Measurements from ENCODE around the gene SH3PXD2A.

Gene SH3PXD2A

GRCh38 chr10:103659674-103660363 lies 195.6 kb downstream of the SH3PXD2A start:
- DNase-seq = peak; percentile 75

- no peak for DNase-seq
Observed at GRCh38 chr10:103658049-103658577, 197.3 kb downstream of the SH3PXD2A start.

- DNase-seq = no peak
Observed at GRCh38 chr10:103657061-103657591, 198.2 kb downstream of the SH3PXD2A start.

GRCh38 chr10:103654925-103655324 lies 200.5 kb downstream of the SH3PXD2A start:
- DNase-seq = no peak

GRCh38 chr10:103653581-103654037 lies 201.8 kb downstream of the SH3PXD2A start:
- no peak for DNase-seq

- DNase-seq = no peak
Observed at GRCh38 chr10:103652599-103653281, 202.6 kb downstream of the SH3PXD2A start.

- DNase-seq = no peak
Observed at GRCh38 chr10:103651783-103652476, 203.4 kb downstream of the SH3PXD2A start.

GRCh38 chr10:103651333-103651732 lies 204.0 kb downstream of the SH3PXD2A start:
- DNase-seq = no peak

GRCh38 chr10:103649654-103650423 lies 205.5 kb downstream of the SH3PXD2A start:
- DNase-seq = no peak

GRCh38 chr10:103648636-103649532 lies 206.5 kb downstream of the SH3PXD2A start:
- DNase-seq = no peak

GRCh38 chr10:103648251-103648635 lies 207.1 kb downstream of the SH3PXD2A start:
- no peak for DNase-seq

- DNase-seq = no peak
Observed at GRCh38 chr10:103646304-103646703, 209.1 kb downstream of the SH3PXD2A start.

- DNase-seq = peak; percentile 83
Observed at GRCh38 chr10:103645141-103646054, 210.0 kb downstream of the SH3PXD2A start.

GRCh38 chr10:103643381-103643780 lies 212.0 kb downstream of the SH3PXD2A start:
- no peak for DNase-seq

GRCh38 chr10:103641326-103641725 lies 214.1 kb downstream of the SH3PXD2A start:
- DNase-seq = no peak

- DNase-seq = no peak
Observed at GRCh38 chr10:103640436-103641181, 214.8 kb downstream of the SH3PXD2A start.

- DNase-seq = no peak
Observed at GRCh38 chr10:103638948-103639347, 216.4 kb downstream of the SH3PXD2A start.

- no peak for DNase-seq
Observed at GRCh38 chr10:103637927-103638557, 217.3 kb downstream of the SH3PXD2A start.

GRCh38 chr10:103637011-103637410 lies 218.4 kb downstream of the SH3PXD2A start:
- no peak for DNase-seq
